NCI-H1436 (cell line): ENCODE data around the gene METTL15.
"Not testable (repeated sequence)": the region's sequence is repeated elsewhere in the genome, so short reads cannot be mapped to it uniquely, and the experiment has no call there.

ENCODE experiments used
- DNase-seq: peaks from one replicate; lab custom pipeline; 2025; lab: John Stamatoyannopoulos, UW

The METTL15 gene

DNA sequence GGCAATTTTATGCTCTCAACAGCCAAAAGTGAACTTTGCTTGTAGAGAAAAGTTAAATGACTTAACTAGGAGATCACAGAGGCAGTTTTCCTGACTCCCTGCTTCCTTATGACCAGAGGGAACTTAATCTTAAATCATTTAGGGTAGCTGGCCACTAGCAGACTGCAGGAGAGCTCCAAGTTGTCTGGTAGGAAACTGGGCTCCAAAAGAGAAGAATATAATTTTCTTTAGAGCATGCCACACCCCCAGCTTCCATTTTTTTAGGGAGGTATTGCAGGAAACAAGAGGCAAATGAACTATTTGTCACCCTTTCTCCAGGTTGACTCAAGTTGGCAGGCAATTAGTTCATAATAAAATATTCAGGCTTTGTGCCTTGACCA lies 2.6 kb downstream of the METTL15 start:
- no peak for DNase-seq

- DNase-seq, result no peak
Measured at GRCh38 chr11:28114116-28114515, 5.9 kb downstream of the METTL15 start.

GRCh38 chr11:28114731-28115130 lies 6.5 kb downstream of the METTL15 start:
- no peak for DNase-seq

DNA sequence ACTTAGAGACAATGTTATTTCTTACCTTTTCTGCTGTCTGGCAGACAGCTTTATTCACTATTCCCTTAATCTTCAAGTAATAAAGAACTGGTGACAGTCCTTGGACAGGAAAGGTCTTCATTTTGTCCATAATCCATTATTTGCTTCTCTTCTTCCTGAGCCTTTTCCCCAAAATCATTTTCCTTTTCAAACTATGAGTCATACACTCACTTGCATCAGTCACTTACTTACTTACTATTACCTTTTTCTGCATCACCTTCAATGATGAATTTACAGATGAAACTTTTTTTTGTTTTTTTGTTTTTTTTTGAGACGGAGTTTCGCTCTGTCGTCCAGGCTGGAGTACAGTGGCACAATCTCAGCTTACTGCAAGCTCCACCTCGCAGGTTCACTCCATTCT lies 9.5 kb downstream of the METTL15 start:
- no peak for DNase-seq

DNA sequence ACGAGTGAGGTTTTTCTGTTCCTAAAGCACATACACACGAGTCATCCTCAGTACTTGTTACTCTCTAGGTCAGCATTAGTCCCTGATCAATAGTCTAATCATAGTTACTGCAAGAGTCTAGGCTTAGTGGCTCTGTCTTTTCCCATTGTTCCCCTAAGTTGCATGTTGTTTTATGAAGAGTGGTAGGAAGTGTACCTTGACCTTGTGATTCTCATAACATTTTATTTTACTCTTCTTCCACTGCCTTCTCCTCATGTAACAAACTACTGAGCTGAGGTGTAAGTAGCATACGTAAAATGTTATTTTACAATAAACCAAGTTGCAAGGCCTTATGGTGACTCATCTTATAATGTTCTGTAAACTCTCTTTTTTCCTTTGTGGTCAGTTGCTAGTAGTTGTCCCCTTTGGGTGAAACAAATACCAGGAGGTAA lies 15.0 kb downstream of the METTL15 start:
- no peak for DNase-seq

GRCh38 chr11:28132548-28132947 lies 24.4 kb downstream of the METTL15 start:
- DNase-seq, result no peak

DNA sequence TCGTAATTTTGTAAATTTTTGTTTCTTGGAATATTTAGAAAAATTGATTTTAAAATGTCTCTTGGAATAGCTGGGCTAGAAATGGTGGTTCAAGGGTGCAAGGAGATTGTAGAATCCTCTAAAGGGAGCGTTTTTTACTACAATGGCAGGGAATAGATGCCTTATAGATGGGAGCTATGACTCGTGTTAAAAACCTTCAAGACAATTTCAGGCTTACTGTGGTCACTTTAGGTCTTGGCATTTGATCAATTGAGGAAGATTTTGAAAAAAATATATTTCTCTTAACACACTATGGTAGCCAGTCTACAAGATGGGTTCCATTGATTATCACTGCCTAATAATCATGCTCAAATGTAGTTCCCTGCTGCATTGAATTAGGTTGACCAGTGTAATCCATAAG lies 25.0 kb downstream of the METTL15 start:
- no peak for DNase-seq

DNA sequence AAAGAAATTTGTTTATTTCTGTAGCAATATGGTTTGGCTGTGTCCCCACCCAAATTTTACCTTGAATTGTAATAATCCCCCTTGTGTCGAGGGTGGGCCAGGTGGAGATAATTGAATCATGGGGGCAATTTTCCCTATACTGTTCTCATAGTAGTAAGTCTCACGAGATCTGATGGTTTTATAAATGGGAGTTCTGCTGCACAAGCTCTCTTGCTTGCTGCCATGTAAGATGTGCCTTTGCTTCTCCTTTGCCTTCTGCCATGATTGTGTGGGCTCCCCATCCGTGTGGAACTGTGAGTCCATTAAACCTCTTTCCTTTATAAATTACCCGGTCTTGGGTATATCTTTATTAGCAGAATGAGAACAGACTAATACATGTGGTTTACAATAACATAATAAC lies 28.0 kb downstream of the METTL15 start:
- not testable (repeated sequence) for DNase-seq

GRCh38 chr11:28137366-28137765 lies 29.2 kb downstream of the METTL15 start:
- no peak for DNase-seq

- DNase-seq, result no peak
Measured at GRCh38 chr11:28137832-28138231, 29.6 kb downstream of the METTL15 start.

GRCh38 chr11:28139841-28140415 lies 31.7 kb downstream of the METTL15 start:
- DNase-seq, result no peak

GRCh38 chr11:28140689-28141455 lies 32.7 kb downstream of the METTL15 start:
- no peak for DNase-seq

- DNase-seq, result no peak
Measured at GRCh38 chr11:28142724-28143123, 34.5 kb downstream of the METTL15 start.

DNA sequence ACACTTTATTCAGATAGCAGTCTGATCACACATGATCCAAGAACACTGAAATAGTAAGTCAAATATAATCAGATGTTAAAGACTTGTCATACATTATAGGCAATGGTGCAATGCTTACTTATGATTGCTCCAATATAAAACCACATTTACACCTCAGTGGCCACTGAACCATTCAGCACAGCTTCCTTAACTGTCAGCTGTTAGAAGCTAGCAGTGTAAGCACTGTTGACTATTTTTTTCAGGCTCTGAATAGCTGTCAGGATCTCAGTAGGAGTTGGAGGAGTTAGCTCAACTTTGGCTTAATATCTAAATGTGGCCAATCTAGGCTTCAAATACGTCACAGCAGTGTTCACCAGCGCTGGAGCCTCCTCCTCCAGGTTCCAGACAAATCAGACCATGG lies 36.6 kb downstream of the METTL15 start:
- DNase-seq, result no peak

DNA sequence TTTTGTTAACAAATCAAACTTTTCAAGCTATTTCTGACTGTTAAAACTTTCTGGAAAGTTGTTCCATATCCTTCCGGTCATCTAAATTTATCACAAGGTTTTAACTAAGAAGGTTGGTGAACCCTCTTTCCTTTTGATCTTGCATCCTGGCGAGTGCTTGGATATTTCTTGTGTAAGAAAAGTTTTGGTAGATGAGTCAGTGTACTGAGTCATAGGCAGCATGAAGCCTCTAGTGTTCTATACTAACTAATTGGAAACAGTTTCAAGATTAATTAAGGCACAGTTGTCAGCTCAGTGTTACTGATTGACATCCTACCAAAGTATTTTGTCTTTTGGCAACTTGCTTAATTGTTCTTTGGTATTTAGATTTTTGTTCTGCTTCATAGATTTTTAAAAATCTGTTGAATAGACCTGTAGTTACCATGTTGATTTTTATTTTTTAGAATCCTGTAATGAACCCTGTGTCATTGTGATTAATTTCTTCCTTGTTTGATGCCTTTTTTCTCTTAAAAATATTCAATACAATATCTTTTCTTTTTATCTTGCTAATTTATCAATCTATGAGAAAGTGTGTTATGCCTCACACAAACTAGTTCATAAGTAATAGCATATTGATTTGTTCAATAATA lies 38.0 kb downstream of the METTL15 start:
- DNase-seq, result no peak

DNA sequence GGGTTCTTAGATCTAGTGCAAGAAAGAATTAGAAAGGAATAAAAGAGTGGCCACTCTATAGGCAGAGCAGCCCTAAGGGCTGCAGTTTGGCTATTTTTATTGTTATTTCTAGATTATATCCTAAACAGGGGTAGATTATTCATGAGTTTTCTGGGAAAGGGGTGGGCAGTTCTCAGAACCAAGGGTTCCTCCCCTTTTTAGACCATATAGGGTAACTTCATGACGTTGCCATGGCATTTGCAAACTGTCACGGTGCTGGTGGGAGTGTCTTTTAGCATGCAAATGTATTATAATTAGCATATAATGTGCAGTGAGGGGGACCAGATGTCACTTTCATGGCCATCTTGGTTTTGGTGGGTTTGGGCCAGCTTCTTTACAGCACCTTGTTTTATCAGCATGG lies 44.6 kb downstream of the METTL15 start:
- no peak for DNase-seq

DNA sequence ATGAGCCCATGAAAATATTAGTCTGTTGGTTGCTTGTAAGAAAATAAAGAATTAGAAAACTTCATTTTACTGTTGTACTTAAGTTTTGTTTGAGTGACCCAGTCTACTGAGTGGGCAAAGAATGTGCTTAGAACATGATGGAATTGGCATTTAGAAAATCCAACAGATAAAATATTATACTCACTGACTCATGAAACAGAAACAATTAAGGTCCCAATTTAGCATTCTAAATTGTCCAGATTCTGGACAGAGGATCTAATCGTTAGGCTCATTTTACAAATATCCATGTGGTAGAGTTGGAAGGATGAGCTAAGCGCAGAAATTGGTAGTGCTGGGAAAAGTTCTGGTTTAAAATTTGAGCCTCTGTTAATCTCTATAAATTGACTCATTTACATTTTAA lies 45.4 kb downstream of the METTL15 start:
- DNase-seq, result no peak

DNA sequence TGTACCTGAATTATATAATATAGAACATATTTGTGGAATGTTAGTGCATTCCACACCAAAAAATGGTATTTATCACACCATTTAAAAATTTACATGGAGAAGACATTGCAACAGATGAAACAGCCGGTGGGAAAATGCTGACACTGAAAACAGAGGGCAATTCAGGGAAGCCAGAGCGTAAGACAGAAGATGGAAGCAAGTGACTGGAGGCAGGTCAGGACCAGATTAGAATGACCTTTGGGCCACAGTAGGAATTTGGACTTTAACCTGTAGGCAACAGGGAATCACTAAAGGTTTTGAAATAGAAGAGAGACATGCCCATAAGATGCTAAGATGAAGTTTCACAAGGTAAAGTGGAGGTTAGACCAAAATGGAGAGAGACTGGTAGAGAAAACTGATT lies 60.5 kb downstream of the METTL15 start:
- DNase-seq, result no peak

- DNase-seq, result no peak
Measured at GRCh38 chr11:28169816-28170215, 61.6 kb downstream of the METTL15 start.

DNA sequence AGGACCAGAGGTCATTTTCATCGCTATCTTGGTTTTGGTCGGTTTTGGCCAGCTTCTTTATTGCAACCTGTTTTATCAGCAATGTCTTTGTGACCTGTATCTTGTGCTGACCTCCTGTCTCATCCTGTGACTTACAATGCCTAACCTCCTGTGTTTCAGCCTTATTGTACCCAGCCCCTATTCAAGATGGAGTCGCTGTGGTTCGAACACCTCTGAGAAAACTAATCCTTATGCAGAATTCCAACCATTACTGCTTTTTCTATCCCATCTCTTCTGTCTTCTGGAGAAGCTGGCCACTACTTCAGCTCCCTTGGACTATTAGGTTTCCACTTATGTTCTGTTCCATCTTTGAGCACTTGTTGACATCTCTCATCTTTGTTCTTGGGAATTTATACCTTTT lies 62.6 kb downstream of the METTL15 start:
- DNase-seq, result no peak

GRCh38 chr11:28176351-28176750 lies 68.2 kb downstream of the METTL15 start:
- DNase-seq, result no peak

- no peak for DNase-seq
Measured at GRCh38 chr11:28195449-28195848, 87.3 kb downstream of the METTL15 start.

- DNase-seq, result no peak
Measured at GRCh38 chr11:28209906-28210305, 101.7 kb downstream of the METTL15 start.
